GM12875 (cell line): Measurements from ENCODE around the gene EPHB6.

Experiments
- H3K4me3 ChIP-seq: one replicate; pipeline ENCODE4 v1.5.1; 2011; ENCODE audit warnings: low read depth, low read length, control low read depth
- TF ChIP-seq, protein P1 (sequence below): IDR thresholded peaks from 2 replicates; pipeline ENCODE4 v1.5.1; 2011; ENCODE audit warnings: low read depth, mild to moderate bottlenecking, control low read depth, inconsistent platforms, low read length, moderate library complexity, borderline replicate concordance; ENCODE audit not compliant: insufficient read depth

EPHB6 gene

DNA sequence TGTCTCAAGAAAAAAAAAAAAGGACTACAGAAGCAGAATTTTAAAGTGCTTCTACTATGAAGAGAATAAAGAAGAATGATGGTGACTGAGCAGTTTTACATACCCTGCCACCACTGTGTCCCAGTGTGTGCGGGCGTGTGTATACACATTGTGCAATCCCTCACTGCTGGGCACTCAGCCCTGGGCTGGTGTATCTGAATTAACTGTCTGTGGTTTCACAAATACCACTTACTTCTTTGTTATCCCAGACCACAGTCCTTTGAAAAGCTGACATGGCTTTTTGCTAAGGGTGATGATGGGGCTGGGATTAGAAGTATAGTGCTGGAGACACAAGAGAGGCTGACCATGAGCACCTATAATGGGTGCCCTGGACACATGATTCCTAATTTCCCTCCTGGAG lies 51.8 kb downstream of the EPHB6 start:
- TF ChIP-seq, protein P1, sequence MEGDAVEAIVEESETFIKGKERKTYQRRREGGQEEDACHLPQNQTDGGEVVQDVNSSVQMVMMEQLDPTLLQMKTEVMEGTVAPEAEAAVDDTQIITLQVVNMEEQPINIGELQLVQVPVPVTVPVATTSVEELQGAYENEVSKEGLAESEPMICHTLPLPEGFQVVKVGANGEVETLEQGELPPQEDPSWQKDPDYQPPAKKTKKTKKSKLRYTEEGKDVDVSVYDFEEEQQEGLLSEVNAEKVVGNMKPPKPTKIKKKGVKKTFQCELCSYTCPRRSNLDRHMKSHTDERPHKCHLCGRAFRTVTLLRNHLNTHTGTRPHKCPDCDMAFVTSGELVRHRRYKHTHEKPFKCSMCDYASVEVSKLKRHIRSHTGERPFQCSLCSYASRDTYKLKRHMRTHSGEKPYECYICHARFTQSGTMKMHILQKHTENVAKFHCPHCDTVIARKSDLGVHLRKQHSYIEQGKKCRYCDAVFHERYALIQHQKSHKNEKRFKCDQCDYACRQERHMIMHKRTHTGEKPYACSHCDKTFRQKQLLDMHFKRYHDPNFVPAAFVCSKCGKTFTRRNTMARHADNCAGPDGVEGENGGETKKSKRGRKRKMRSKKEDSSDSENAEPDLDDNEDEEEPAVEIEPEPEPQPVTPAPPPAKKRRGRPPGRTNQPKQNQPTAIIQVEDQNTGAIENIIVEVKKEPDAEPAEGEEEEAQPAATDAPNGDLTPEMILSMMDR, result no peak
- H3K4me3 ChIP-seq, result no peak overlapping the region

DNA sequence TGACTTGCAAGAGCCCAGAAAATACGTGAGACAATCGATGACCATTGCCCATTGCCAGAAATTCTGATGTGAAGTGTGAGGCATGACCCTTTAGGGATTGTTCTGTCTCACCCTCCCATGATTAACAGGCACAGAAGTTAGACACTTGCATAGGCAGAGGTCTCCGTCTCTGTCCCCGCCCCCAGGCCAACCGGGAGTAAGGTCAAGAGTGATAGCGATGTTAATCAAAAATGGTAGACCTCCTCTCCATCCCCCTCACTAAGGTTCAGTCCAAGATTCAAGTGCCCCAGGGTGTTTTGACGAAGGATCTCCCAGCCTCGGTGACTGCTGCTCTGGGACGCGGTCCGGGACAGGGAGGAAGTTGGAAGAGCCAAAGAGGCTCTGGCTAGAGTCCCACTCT lies 53.4 kb downstream of the EPHB6 start:
- no peak overlapping the region for H3K4me3 ChIP-seq
- TF ChIP-seq, protein P1, result no peak

DNA sequence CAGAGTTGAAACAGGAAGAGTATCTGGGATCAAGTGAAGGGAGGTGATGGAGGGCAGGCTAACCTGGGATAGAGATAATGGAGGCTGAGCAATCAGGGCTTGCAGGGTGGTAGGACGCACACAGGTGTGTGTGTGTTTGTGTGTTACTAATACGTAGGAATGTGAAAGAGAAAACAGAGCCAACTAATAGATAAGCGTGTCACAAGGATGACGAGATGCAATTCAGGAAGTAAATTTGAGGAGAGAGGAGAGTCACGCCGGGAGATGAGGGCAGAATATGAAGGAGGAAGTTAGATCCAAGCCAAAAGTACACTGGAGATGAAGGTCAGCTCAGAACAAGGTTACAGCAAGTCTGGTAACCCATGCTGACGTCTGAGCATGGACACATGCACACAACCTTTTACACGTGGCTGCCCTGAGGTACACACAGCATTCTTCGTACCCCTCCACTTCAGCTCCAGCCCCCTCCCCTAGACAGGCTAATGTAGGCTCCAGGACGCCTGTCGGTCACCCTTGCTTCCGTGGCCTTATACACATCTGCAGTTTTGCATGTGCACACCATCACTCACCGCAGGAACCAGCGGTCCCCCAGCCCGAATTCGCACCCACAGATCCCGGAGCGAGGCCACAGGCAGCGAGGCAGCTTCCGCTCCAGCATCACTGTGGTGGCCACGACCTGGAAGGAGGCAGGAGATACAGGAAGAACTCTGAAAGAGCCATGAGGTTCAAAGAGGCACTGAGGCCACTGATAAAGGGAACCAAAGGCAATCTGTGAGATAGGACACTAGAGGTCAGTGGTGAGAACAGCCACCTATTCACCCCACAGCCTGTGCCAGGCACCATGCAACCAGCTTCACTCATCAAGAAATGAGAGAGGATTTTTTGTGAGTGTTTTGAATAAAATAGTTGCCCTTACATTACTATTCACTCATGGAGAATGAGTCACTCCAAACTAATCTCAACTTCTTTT lies 54.3 kb downstream of the EPHB6 start:
- TF ChIP-seq, protein P1, result peak; percentile 56; the same call in 1 of the 2 replicates
- no peak overlapping the region for H3K4me3 ChIP-seq

DNA sequence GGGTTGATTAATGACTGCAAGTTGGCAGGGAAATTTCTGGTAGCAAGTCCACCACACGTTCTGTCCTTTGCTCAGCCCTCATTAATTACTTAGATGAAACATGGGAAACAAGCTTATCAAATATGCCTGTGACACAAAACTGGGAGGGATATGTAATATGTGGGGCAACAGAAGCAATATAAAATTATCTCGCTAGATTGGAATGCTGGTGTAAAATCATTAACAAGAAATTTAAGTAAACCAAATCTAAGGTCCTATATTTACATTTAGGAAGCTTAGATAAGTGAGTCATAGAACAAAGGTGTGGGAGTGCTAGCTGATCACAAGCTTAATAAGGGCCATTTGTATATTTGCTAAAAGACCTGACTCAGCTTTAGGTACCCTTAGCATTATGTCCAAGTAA lies 55.2 kb downstream of the EPHB6 start:
- TF ChIP-seq, protein P1, result no peak
- H3K4me3 ChIP-seq, result no peak overlapping the region

DNA sequence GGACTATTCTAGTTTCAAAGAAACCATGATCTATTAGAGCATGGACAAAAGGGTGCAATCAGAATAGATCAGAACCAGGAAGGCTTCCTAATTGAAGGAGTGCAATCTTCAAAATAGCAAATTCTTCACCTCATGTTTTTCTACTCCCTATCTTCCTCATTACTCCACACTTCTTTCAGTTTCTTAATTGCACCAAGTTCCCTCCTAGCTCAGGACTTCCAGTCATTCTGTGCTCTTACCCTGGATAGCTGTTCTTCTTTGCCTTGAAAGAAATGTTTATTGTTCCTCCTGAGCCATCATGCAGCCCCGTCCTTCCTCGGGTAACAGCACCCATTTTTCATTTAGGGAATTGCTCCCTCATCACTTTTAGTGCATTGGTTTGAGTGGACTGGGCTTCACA lies 55.6 kb downstream of the EPHB6 start:
- TF ChIP-seq, protein P1, result no peak

DNA sequence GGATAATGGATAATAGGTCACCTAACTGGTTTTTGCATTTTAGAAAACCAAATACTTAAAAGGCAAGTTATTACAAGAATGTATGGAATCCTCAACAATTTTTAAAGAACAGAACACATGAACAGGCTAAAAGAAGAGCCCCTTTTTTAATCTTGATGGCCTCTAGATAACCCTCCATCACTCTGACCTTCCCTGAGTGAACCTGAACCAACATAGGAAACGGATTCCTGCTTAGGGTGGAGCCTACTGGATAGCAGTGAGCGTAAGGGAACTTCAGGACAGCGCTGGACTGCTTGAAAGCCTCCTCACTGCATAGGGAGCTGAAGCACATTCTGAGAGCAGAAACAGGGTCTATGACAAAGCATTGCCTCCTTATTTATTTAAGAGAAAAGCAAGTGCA lies 58.2 kb downstream of the EPHB6 start:
- H3K4me3 ChIP-seq, result no peak overlapping the region
- TF ChIP-seq, protein P1, result no peak

More for the DNA sequence above, 55.6 kb downstream of the EPHB6 start:
- no peak overlapping the region for H3K4me3 ChIP-seq

DNA sequence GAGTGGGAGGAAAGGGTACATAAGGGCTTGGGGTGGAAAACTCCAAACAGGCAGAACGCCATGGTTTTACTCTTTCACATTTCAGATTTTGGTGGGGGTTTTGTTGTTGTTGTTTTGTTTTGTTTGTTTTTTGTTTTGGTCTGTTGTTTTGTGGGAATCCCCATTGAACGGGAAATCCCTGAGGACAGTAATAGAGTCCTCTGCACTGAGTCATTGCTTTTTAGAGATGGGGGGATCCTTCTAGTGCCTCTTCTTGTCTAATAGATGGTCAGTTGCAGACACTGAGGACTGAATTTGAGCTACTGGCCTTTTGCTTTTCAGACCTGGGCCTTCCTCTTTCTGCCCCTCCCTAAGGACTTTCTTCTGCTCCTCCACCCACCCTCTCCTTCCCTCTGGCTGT lies 58.7 kb downstream of the EPHB6 start:
- H3K4me3 ChIP-seq, result no peak overlapping the region
- TF ChIP-seq, protein P1, result no peak
